Astrocyte (in vitro differentiated cells and primary cell): ENCODE data around the gene CRADD. TPM values are rescaled to one million over a fixed set of nuclear protein-coding genes. Genes with fewer than 3 reads are reported as not detected.

Experiments used
- DNase-seq: peaks from one replicate; pipeline ENCODE4 v3.0.0-alpha.2; 2010; ENCODE audit warnings: low read depth
- FAIRE-seq: peaks from 2 replicates; lab custom pipeline; 2011; peaks lifted over from hg19 to GRCh38; lab: Jason Lieb, UNC
- H2AFZ ChIP-seq: 2 replicates; pipeline ENCODE4 v1.6.0; 2012; ENCODE audit warnings: low read depth, low read length, inconsistent platforms
- H3K27ac ChIP-seq: 2 replicates; pipeline ENCODE4 v1.5.1; 2011; ENCODE audit warnings: low read depth, low read length, inconsistent platforms
- H3K27me3 ChIP-seq: 2 replicates; pipeline ENCODE4 v1.6.0; 2011; ENCODE audit warnings: low read length, inconsistent platforms; ENCODE audit not compliant: insufficient read depth
- H3K36me3 ChIP-seq: 2 replicates; pipeline ENCODE4 v1.5.1; 2011; ENCODE audit warnings: low read length, inconsistent platforms; ENCODE audit not compliant: insufficient read depth
- H3K4me1 ChIP-seq: 2 replicates; pipeline ENCODE4 v1.5.1; 2011; ENCODE audit warnings: low read length, inconsistent platforms; ENCODE audit not compliant: insufficient read depth
- H3K4me2 ChIP-seq: 2 replicates; pipeline ENCODE4 v1.6.0; 2012; ENCODE audit warnings: low read length, inconsistent platforms
- H3K4me3 ChIP-seq: 2 replicates; pipeline ENCODE4 v1.5.1; 2011; ENCODE audit warnings: low read depth, mild to moderate bottlenecking, low read length, inconsistent platforms; ENCODE audit not compliant: insufficient read depth
- H3K79me2 ChIP-seq: 2 replicates; pipeline ENCODE4 v1.6.0; 2012; ENCODE audit warnings: mild to moderate bottlenecking, low read length, inconsistent platforms; ENCODE audit not compliant: insufficient read depth
- H3K9ac ChIP-seq: 2 replicates; pipeline ENCODE4 v1.6.0; 2012; ENCODE audit warnings: mild to moderate bottlenecking, low read length, inconsistent platforms
- H3K9me3 ChIP-seq: 2 replicates; pipeline ENCODE4 v1.5.1; 2012; ENCODE audit warnings: low read depth, mild to moderate bottlenecking, low read length, inconsistent platforms; ENCODE audit not compliant: insufficient read depth
- H4K20me1 ChIP-seq: 2 replicates; pipeline ENCODE4 v1.6.0; 2012; ENCODE audit warnings: low read length, inconsistent platforms; ENCODE audit not compliant: insufficient read depth
- H3K27ac Mint-ChIP-seq: one replicate; pipeline ENCODE4 v1.8.0; 2021; ENCODE audit warnings: mild to moderate bottlenecking, mixed read lengths; ENCODE audit not compliant: unreplicated experiment
- H3K27me3 Mint-ChIP-seq: one replicate; pipeline ENCODE4 v1.8.0; 2021; ENCODE audit warnings: low read depth, mixed read lengths; ENCODE audit not compliant: unreplicated experiment
- H3K36me3 Mint-ChIP-seq: one replicate; pipeline ENCODE4 v1.8.0; 2021; ENCODE audit warnings: low read depth, mixed read lengths; ENCODE audit not compliant: unreplicated experiment
- H3K4me1 Mint-ChIP-seq: one replicate; pipeline ENCODE4 v1.8.0; 2021; ENCODE audit warnings: low read depth, mixed read lengths; ENCODE audit not compliant: unreplicated experiment
- H3K4me3 Mint-ChIP-seq: one replicate; pipeline ENCODE4 v1.8.0; 2021; ENCODE audit warnings: mild to moderate bottlenecking, moderate library complexity, mixed read lengths; ENCODE audit not compliant: unreplicated experiment
- H3K9me3 Mint-ChIP-seq: one replicate; pipeline ENCODE4 v1.8.0; 2021; ENCODE audit warnings: mild to moderate bottlenecking, mixed read lengths; ENCODE audit not compliant: unreplicated experiment
- CTCF ChIP-seq: IDR thresholded peaks from 2 replicates; pipeline ENCODE4 v1.5.1; 2011; ENCODE audit warnings: low read depth, mild to moderate bottlenecking, inconsistent platforms, low read length, moderate library complexity; ENCODE audit not compliant: insufficient read depth
- EZH2 ChIP-seq: IDR thresholded peaks from 2 replicates; pipeline ENCODE4 v1.6.1; 2012; ENCODE audit warnings: mild to moderate bottlenecking, low read length, inconsistent platforms; ENCODE audit not compliant: insufficient read depth
- total RNA-seq: library from RNA; stranded (reverse); gene quantifications from 2 replicates; pipeline ENCODE4 v1.2.1, GENCODE V29; 2021

CRADD gene
- total RNA-seq, 1 donor from 2014 or later = 8.8 TPM

GRCh38 chr12:93663729-93664084 is 13.5 kb upstream of the CRADD start:
- Histone ChIP-seq H3K79me2 (no peaks in the 10 kb centered on the region), H3K27me3 (peaks cover 2% of the 10 kb centered on the region), H3K9ac (no peak overlapping the region), H3K27ac (no peak overlapping the region), H3K4me3 (no peak overlapping the region), H3K9me3 (no peaks in the 10 kb centered on the region), H3K36me3 (no peaks in the 10 kb centered on the region), H3K4me1 (no peaks in the 10 kb centered on the region), H2AFZ (no peak overlapping the region), H3K4me2 (no peak overlapping the region), H4K20me1 (no peaks in the 10 kb centered on the region)
- Mint-ChIP-seq H3K4me3 (no peak overlapping the region), H3K9me3 (peaks cover 7% of the 10 kb centered on the region), H3K4me1 (peaks cover 6% of the 10 kb centered on the region), H3K27ac (no peak overlapping the region), H3K36me3 (no peaks in the 10 kb centered on the region), H3K27me3 (peaks cover 6% of the 10 kb centered on the region)
- FAIRE-seq (no peak), DNase-seq (no peak)
- TF ChIP-seq EZH2 = no peak
- TF ChIP-seq CTCF = no peak

GRCh38 chr12:93664573-93665138 is 12.5 kb upstream of the CRADD start:
- Histone ChIP-seq H3K9ac (no peak overlapping the region), H3K27me3 (peaks cover 2% of the 10 kb centered on the region), H4K20me1 (no peaks in the 10 kb centered on the region), H3K4me1 (no peaks in the 10 kb centered on the region), H3K4me3 (no peak overlapping the region), H2AFZ (no peak overlapping the region), H3K79me2 (no peaks in the 10 kb centered on the region), H3K27ac (no peak overlapping the region), H3K9me3 (no peaks in the 10 kb centered on the region), H3K36me3 (no peaks in the 10 kb centered on the region), H3K4me2 (no peak overlapping the region)
- DNase-seq = peak; percentile 11
- TF ChIP-seq CTCF = no peak
- no peak for TF ChIP-seq EZH2
- no peak overlapping the region for H3K27ac Mint-ChIP-seq
- H3K4me3 Mint-ChIP-seq = no peak overlapping the region
- no peaks in the 10 kb centered on the region for H3K36me3 Mint-ChIP-seq
- peaks cover 6% of the 10 kb centered on the region for H3K27me3 Mint-ChIP-seq
- peaks cover 6% of the 10 kb centered on the region for H3K4me1 Mint-ChIP-seq
- no peak for FAIRE-seq
- H3K9me3 Mint-ChIP-seq = peaks cover 12% of the 10 kb centered on the region

- Mint-ChIP-seq H3K4me1 (peaks cover 5% of the 10 kb centered on the region), H3K36me3 (no peaks in the 10 kb centered on the region), H3K27me3 (no peaks in the 10 kb centered on the region), H3K4me3 (no peak overlapping the region), H3K9me3 (peaks cover 17% of the 10 kb centered on the region), H3K27ac (no peak overlapping the region)
- TF ChIP-seq EZH2 (no peak), CTCF (no peak)
- H3K9me3 ChIP-seq = no peaks in the 10 kb centered on the region
- no peak overlapping the region for H2AFZ ChIP-seq
- no peak overlapping the region for H3K9ac ChIP-seq
- no peak overlapping the region for H3K4me3 ChIP-seq
- no peak overlapping the region for H3K27ac ChIP-seq
- H3K27me3 ChIP-seq = no peaks in the 10 kb centered on the region
- no peaks in the 10 kb centered on the region for H3K36me3 ChIP-seq
- FAIRE-seq = no peak
- DNase-seq = peak; percentile 18
- no peaks in the 10 kb centered on the region for H4K20me1 ChIP-seq
- no peaks in the 10 kb centered on the region for H3K79me2 ChIP-seq
- H3K4me2 ChIP-seq = no peak overlapping the region
- H3K4me1 ChIP-seq = no peaks in the 10 kb centered on the region
These were observed 9.5 kb upstream of the CRADD start for GRCh38 chr12:93667672-93668071.
